Muscle of arm (tissue), 14 donors: Measurements from ENCODE around the gene FBN1. TPM values are rescaled to one million over a fixed set of nuclear protein-coding genes. Genes with fewer than 3 reads are reported as not detected.

Experiments used
- DNase-seq: peaks from one replicate; pipeline ENCODE4 v3.0.0-alpha.2; 2013
- long read RNA-seq, 11 donors: transcript quantifications; one replicate each; lab custom pipeline, GENCODE V29; 2026
- polyA plus RNA-seq, 12 donors: library from polyadenylated mRNA; unstranded; fragments of 120-200 nt; gene quantifications; one replicate each; pipeline ENCODE4 v1.2.1, GENCODE V29; 2013; ENCODE audit not compliant: insufficient read length in 12 of 12

The FBN1 gene
- polyA plus RNA-seq: 100 to 1,000 TPM in 11 of 12 donors, not detected in 1; 166 to 435 (median 214) TPM
- long read RNA-seq, donor 1, full-length matches to known transcripts: 1 of 1 reads
- long read RNA-seq, donor 1, partial matches to known transcripts: 0 of 1 reads
- long read RNA-seq, donor 1, other reads (novel, unspliced or antisense): 0 of 1 reads
- long read RNA-seq, donor 2, full-length matches to known transcripts: 3 of 36 reads
- long read RNA-seq, donor 2, partial matches to known transcripts: 33 of 36 reads
- long read RNA-seq, donor 2, other reads (novel, unspliced or antisense): 0 of 36 reads
- long read RNA-seq, donor 3, full-length matches to known transcripts: 1 of 22 reads
- long read RNA-seq, donor 3, partial matches to known transcripts: 21 of 22 reads
- long read RNA-seq, donor 3, other reads (novel, unspliced or antisense): 0 of 22 reads
- long read RNA-seq, donor 4, full-length matches to known transcripts: 2 of 2 reads
- long read RNA-seq, donor 4, partial matches to known transcripts: 0 of 2 reads
- long read RNA-seq, donor 4, other reads (novel, unspliced or antisense): 0 of 2 reads
- long read RNA-seq, donor 5, full-length matches to known transcripts: 5 of 74 reads
- long read RNA-seq, donor 5, partial matches to known transcripts: 69 of 74 reads
- long read RNA-seq, donor 5, other reads (novel, unspliced or antisense): 0 of 74 reads
- long read RNA-seq, donor 6, full-length matches to known transcripts: 4 of 24 reads
- long read RNA-seq, donor 6, partial matches to known transcripts: 20 of 24 reads
- long read RNA-seq, donor 6, other reads (novel, unspliced or antisense): 0 of 24 reads
- long read RNA-seq, donor 7, full-length matches to known transcripts: 2 of 24 reads
- long read RNA-seq, donor 7, partial matches to known transcripts: 22 of 24 reads
- long read RNA-seq, donor 7, other reads (novel, unspliced or antisense): 0 of 24 reads
- long read RNA-seq, donor 8, full-length matches to known transcripts: 2 of 66 reads
- long read RNA-seq, donor 8, partial matches to known transcripts: 64 of 66 reads
- long read RNA-seq, donor 8, other reads (novel, unspliced or antisense): 0 of 66 reads
- long read RNA-seq, donor 9, full-length matches to known transcripts: 3 of 64 reads
- long read RNA-seq, donor 9, partial matches to known transcripts: 61 of 64 reads
- long read RNA-seq, donor 9, other reads (novel, unspliced or antisense): 0 of 64 reads
- long read RNA-seq, donor 10, partial matches to known transcripts: 49 of 49 reads
- long read RNA-seq, donor 10, other reads (novel, unspliced or antisense): 0 of 49 reads
- long read RNA-seq, donor 11, full-length matches to known transcripts: 5 of 62 reads
- long read RNA-seq, donor 11, partial matches to known transcripts: 57 of 62 reads
- long read RNA-seq, donor 11, other reads (novel, unspliced or antisense): 0 of 62 reads

DNA sequence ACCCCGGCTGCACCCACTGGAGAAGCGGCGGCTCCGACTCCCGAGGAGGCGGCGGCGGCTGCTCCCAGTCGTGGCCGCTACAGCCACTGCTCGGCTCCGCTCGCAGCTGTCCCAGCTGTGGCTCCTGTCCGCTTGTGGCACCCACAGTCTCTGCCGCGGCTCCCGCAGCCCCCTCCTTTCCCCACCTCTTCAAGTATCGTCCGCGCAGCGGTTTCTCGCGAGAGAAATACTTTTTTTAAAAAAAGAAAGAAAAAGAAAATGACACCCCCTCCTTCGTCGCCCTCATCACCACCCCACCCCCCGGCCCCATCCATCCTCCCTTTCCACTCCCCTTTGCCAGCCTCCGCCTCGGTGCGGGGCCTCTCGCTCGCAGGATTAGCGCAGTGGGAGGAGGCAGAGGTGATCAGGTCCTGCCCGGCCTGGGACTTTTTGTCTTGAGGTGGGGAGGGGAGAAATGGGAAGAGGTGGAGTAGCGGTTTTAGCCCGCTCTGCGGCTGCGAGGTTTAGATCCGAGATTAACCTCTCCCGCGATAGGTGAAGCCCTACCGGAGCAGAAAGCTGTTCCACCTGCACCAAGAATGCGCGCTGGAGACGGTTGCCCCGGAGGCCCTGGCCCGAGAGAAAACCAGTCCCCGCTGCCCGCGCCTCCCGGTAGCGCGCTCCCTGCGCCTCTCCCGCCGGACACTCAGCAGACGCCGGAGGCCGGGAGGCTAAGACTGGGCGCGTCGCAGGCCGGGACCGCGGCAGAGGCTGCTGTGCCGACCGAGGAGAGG is at the start of gene FBN1:
FBN1 (minus strand) TSS at position 152 of the 773 bp plus-strand sequence. CDS start 940 bp downstream, outside the sequence.
- peak; percentile 91 for DNase-seq

DNA sequence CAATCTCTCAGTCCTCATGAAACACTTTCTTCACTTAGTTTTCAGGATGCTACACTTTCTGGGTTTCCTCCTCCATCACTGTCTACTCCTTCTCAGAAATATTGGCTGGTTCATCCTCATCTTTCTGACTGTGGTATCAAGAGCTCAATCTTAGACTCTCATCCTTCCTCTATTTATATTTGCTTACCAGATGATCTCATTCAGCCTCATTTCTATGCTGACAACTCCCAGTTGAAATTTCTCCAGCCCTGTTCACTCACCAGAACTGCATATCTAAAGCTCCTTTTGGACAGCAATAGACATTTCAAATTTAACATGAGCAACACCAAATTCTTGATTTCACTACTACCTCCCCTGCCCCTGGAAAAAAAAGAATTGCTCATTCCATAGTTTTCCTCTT is 48.0 kb upstream of the FBN1 start:
- DNase-seq: no peak

DNA sequence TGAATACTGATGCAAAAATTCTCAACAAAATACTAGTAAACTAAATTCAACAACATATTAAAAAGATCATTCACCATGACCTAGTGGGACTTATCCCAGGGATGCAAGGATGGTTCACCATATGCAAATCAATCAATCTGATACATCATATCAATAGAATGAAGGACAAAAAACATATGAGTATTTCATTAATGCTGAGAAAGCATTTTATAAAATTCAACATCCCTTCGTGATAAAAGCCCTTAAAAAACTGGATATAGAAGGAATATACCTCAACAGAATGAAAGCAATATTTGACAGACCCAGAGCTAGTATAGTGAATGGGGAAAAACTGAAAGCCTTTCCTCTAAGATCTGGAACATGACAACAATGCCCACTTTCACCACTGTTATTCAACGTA is 43.0 kb upstream of the FBN1 start:
- DNase-seq: no peak

DNA sequence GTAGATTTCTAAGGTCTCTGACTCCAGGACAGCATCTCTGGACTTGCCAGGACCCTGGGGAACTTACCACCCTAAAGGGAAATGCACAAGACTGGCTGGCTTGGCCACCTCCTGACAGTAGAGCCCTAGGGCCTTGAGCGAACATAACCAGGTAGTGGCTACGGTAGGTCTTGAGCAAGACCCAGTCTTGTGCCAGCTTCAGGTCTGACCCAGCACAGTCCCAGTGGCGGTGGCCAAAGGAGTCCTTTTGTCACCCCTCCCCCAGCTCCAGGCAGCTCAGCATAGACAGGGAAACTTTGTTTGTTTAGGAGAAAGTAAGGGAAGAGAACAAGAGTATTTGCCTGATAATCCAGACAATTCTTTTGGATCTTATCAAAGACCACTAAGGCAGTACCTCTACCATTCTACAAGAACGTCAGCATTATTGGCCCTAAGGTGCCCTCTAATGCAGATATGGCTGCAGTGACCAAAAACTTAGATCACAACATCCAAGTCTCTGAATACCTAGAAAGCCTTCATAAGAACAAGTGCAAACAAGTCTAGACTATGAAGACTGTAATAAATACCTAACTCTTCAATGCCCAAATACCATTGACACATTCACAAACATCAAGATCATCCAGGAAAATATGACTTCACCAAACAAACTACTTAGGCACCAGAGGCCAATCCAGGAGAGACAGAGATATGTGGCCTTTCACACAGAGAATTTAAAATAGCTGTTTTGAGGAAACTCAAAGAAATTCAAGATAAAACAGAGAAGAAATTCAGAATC is 38.7 kb upstream of the FBN1 start:
- DNase-seq: no peak

DNA sequence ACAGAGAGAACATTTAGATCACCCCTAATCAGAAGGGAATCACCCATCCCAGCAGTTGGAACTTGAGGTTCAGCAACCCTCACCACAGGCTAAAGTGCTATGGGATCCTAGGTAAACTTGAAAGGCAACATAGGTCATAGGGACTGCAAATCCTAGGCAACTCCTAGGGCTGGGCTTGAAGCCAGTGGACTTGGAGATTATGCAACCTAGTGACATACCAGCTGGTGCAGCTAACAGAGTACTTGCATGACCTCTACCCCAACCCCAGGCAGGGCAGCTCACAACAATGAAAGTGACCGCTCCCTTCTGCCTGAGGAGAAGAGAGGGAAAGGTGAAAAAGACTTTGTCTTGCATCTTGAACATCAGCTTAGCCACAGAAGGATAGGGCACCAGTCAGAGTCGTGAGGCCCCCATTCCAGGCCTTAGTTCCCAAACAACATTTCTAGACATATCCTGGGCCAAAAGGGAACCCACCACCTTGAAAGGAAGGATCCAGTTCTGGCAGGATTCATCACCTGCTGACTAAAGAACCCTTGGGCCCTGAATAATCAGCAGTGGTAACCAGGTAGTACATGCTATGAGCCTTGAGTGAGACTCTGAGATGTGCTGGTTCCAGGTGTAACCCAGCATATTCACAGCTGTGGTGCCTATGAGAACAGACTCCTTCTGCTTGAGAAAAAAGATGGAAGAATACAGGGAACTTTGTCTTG is 37.6 kb upstream of the FBN1 start:
- DNase-seq: no peak

DNA sequence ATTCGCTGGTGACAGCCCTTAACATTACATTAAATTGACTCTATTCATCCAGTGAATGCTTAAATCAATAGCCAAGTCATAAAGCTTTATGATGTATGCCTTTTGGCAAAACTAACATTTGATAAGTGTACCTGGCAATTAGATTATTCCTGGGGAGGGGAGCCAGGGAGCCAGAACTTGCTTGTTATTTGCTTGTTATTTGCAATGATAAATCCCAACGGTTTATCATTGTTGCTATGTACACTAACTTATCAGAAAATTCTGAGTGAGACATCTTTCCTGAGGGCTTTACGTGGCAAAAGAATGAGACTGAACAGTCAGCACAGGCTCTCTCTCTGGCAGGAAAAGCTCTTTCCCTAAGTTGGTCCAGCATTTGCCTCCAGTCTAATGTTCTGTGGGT is 35.8 kb upstream of the FBN1 start:
- DNase-seq: no peak

DNA sequence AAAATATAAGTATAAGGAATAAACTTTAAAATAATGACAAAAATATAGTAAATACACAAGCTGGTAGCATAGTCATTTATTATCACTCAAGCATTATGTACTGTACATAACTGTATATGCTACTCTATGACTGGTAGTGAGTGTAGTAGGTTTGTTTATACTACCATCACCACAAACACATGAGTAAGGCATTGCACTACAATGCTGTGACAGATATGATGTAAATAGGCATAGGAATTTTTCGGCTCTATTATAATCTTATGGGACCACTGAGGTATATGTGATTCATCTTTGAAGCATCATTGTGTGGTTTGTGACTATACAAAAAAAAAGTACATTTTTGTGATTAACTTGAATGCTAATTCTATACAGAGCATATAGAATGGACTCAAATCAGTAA is 35.3 kb upstream of the FBN1 start:
- no peak for DNase-seq

DNA sequence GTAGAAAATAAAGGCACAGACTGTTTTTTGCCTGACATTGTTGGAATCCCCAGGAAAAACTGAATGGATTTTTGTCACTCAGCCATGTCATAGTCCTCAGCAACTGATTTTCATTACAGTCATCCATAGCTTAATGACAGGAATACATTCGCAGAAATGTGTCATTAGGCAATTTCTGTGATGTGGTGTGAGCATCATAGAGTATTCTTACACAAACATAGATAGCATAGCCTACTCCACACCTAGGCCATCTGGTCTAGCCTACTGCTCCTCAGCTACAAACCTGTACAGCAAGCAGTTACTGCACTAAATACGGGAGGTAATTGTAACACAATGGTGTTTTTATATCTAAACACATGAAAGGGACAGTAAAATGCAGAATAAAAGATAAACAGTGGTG is 34.4 kb upstream of the FBN1 start:
- DNase-seq: no peak

DNA sequence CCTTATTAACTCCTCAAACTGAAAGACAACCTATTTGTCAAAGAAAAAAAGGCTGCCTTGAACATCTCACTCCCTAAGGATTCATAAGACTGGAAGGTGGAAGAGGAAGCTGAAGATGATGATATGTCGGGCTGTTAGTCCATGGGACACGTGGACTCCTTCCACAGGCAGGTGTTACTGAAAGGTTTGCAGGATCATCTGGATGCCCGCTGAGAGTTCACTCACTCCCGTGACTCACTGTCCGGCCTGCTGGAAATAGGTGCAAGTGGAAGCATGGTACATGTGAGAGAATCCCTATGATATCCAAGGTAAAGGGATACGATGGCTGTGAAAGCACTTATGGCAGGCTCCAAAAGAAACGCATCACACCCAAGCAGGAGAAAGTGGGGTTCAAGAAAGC is 33.3 kb upstream of the FBN1 start:
- DNase-seq: no peak

DNA sequence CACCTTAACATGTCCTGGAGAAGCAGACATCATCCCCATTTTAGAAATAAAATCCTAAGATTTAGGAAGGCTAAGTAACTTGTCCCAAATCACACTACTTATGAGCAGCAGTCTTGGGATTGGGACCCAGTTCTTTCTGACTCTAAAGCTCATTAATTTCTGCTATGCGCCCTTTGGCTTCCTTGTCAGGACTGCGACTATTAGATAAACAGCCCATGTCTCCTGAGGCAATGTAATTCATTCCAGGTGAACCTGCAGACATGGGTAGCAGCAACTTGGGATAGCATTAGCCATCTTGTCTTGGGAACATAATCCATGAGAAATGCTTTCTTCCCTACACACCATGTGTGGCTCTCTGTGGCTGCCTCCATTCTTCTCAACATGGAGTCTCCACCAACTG is 32.3 kb upstream of the FBN1 start:
- no peak for DNase-seq

DNA sequence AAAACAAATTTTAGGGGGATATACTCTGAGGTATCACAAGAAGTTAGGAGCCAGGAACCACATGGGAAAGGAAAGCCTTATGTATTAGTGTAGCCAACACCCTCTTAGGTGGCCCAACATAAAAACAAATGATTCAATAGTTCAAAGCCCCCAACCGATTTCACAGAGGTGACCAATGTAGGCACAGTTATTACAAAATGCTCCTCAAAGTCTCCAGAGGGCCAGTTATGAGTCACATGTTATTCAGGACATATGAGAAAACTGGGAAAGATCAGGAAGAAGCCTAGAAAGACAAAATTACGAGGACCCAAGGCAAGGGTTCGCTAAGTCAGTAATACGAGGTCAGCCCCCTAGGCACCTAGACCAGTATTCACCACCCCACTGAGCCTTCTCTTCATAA is 29.9 kb upstream of the FBN1 start:
- DNase-seq: no peak

DNA sequence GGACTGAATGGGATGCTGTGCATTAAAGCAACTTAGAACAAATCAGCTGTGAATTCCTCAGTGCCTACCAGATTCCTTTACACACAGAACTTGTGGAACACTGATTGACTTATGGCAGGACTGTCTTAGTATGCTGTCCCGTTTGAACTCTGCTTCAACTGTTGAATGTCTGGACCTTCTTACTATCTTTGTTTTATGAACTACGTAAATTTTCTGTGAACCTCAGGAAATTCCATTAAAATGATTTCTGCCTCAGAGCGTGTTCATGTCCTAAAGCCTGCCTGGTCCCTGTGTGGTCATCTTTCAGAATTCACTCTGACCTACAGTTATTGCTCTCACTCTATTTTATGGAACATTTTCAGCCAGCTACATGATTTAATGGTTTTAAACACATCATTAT is 29.4 kb upstream of the FBN1 start:
- no peak for DNase-seq

DNA sequence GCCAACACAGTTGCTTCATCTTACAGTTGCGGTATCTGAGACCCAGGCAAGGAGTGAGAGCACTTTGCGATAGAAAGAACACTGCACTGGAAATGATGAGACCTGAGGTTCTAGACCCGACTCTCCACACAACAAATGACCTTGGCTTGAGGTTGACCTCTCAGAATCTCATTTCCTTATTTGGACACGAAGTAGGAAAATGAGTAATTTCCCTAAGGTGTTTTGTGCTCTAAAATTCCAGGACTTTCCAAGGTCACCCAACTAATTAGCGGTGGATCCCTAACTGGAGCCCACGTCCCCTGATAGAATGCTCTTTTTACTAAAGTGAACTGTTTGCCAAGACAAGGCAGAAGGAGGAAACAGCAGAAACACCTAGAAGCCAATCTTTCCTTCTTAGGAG is 26.7 kb upstream of the FBN1 start:
- no peak for DNase-seq

DNA sequence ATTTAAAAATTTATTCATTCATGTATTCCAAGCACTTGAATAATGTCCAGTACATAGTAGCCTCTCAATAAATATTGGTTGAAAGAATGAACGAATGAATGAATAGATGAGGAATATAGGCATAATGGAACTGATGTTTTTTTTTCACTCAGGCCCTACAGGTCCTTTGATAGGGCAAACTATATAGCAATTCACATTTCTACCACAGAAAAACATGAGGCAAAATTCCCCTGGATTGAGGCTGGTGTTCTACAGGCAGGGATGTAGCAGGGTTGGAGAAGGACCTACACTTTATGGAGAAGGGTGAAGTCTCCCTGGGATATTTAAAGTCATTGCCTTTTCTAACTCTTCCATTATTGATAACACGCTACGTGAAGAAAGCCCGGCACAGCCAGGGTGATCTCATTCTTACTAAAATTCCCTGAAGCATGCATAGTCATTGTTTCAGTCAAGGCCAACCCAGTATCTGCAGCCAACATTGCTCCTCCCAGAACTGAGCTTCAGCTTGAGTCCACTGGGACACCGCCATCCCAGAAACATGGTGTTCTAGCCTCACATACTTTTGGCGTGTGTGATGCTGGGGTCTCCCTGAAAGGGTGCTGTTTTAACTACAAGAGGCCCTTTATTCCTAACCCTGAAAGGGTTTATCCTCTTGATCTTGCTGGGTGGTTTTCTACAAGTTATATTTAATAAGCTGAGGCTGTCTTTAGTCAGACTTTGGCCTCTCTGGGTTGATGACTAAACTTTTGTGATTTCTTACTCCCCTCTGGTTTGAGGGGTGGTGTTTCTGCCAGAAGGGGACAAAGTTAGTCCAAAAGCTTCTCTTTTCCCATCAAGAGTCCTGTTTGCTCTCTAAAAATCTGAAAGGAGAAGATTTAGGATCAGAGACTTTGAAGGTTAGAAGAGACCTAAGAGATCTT is 25.9 kb upstream of the FBN1 start:
- peak; percentile 85 for DNase-seq

DNA sequence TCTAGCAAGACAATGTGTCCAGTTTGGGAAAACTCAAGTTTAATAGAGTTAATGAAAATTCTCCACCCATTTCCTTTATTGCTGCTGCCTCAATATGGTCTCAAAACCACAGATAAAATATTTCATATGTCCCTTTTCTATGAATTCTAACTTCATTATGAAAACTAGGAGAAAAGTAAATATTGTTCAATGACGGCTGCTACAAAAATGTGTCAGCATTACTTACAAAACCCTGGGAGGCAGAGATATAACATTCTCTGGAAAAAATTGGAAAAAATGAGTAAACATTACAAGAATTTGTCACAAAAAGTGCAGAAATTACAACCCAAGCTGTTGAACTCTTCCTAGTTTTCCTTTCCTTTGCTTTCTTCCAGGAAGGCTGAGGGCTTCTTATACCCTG is 22.2 kb upstream of the FBN1 start:
- no peak for DNase-seq

DNA sequence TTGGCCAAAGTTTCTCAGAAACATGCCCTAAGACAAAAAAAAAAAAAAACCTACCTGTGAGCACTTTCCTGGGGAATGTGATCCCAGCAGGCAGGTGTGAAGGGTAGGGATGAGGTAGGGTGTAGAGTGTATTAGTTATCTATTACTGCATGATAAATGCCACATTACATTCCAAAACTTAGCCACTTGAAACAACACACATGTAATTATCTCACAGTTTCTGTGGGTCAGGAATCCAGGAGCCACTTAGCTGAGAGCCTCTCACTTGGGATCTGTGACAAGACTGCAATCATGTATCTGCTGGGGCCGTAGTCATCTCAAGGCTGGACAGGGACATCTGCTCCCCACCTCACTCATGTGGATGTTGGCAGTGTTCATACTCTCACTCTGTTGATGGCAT is 18.9 kb upstream of the FBN1 start:
- DNase-seq: no peak

DNA sequence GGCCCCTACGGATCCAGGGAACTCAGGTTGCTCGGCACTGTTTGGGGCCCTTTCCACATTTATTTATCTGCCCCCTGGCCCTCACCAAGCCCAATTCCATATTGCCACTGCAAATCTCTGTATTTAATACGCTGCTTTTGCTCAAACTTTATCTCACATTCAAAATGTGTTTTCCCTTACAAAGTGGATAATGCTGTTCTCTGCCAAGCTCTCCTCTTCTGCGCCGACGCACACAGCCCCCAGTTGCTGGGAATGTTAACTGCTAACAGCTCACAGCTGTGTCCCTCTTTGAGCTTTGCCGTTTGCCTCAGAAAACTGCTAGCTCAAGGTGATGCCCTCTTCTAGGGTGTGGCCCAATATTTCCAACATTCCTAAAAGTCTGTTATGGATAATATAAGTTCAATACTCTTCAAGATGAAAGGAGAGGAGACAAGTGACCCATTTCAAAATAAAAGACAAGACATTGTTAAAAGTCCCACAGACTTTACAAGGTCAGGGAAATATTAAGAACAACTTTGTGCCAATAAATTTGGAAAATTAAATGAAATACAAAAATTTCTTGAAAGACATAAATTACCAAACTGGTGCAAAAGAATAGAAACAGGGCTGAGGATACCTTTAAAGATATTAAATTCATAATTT is 12.6 kb upstream of the FBN1 start:
- DNase-seq: peak; percentile 53

DNA sequence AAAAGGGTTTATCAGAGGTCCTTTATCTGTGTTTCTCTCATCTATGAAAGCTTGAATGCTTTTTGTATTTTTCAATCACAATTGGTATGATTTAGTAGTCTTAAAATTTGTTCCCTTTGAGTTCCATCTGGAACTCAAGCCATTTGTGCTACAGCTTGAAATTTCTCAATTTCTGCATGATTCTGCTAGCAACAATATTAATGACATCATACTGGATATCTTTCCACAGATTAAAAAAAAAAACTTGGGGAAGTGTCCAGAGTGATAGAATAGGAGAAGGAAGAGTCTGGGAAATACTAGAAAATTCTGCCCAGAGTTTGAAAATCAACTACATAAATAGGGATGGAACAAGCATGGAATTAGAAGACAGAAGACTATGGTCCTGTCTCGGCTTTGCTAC is 9.3 kb upstream of the FBN1 start:
- no peak for DNase-seq
